ENCODE measurements around the gene CRAMP1. TPM values are rescaled to one million over a fixed set of nuclear protein-coding genes. Genes with fewer than 3 reads are reported as not detected.

Gene CRAMP1
- polyA plus RNA-seq, 1 donor, result 27.3 TPM

GRCh38 chr16:1656808-1657617 is 44.9 kb downstream of the CRAMP1 start:
- no peak for DNase-seq

GRCh38 chr16:1657841-1658240 is 45.7 kb downstream of the CRAMP1 start:
- DNase-seq, result no peak

- DNase-seq, result no peak
These were observed 46.9 kb downstream of the CRAMP1 start for GRCh38 chr16:1659031-1659430.

- DNase-seq, result no peak
These were observed 49.7 kb downstream of the CRAMP1 start for GRCh38 chr16:1661826-1662225.

- DNase-seq, result no peak
These were observed 50.4 kb downstream of the CRAMP1 start for GRCh38 chr16:1662543-1662942.

- no peak for DNase-seq
These were observed 53.7 kb downstream of the CRAMP1 start for GRCh38 chr16:1665829-1666228.

- no peak for DNase-seq
These were observed 54.2 kb downstream of the CRAMP1 start for GRCh38 chr16:1666316-1666715.

GRCh38 chr16:1667271-1667670 is 55.1 kb downstream of the CRAMP1 start:
- DNase-seq, result no peak

- no peak for DNase-seq
These were observed 55.8 kb downstream of the CRAMP1 start for GRCh38 chr16:1667916-1668315.

- DNase-seq, result no peak
These were observed 56.6 kb downstream of the CRAMP1 start for GRCh38 chr16:1668612-1669319.

- DNase-seq, result no peak
These were observed 57.5 kb downstream of the CRAMP1 start for GRCh38 chr16:1669698-1670097.

GRCh38 chr16:1670371-1670770 is 58.2 kb downstream of the CRAMP1 start:
- DNase-seq, result no peak

- no peak for DNase-seq
These were observed 58.7 kb downstream of the CRAMP1 start for GRCh38 chr16:1670866-1671265.

- no peak for DNase-seq
These were observed 61.4 kb downstream of the CRAMP1 start for GRCh38 chr16:1673424-1674151.

- no peak for DNase-seq
These were observed 62.1 kb downstream of the CRAMP1 start for GRCh38 chr16:1674306-1674705.

- DNase-seq, result no peak
These were observed 62.8 kb downstream of the CRAMP1 start for GRCh38 chr16:1674751-1675664.

GRCh38 chr16:1676661-1677060 is 64.5 kb downstream of the CRAMP1 start:
- no peak for DNase-seq

- no peak for DNase-seq
These were observed 65.2 kb downstream of the CRAMP1 start for GRCh38 chr16:1677339-1677738.

- peak; percentile 96 for DNase-seq
These were observed 65.9 kb downstream of the CRAMP1 start, which contains the start of gene JPT2 for GRCh38 chr16:1677942-1678499. Gene JPT2, plus strand, starts transcription at chr16:1678279. Its CDS starts 34 bp downstream, at chr16:1678313.

- DNase-seq, result no peak
These were observed 66.4 kb downstream of the CRAMP1 start for GRCh38 chr16:1678500-1679098.

GRCh38 chr16:1680361-1680760 is 68.2 kb downstream of the CRAMP1 start:
- no peak for DNase-seq

All from left kidney (tissue), 2 donors.